Esophagus (tissue), 2 donors: ENCODE measurements around the gene SLC24A5. TPM values are rescaled to one million over a fixed set of nuclear protein-coding genes. Genes with fewer than 3 reads are reported as not detected.

Experiments used
- H3K27ac ChIP-seq, 2 donors: one replicate each; pipeline ENCODE4 v1.5.1; 2013; ENCODE audit warnings: low read depth in 2 of 2, mild to moderate bottlenecking in 2 of 2, inconsistent platforms in 1 of 2, low read length in 1 of 2, moderate library complexity in 1 of 2
- H3K27me3 ChIP-seq, 2 donors: one replicate each; pipeline ENCODE4 v1.6.1; 2013; ENCODE audit warnings: low read length in 2 of 2, control low read depth in 1 of 2, mild to moderate bottlenecking in 1 of 2; ENCODE audit not compliant: insufficient read depth in 2 of 2, control insufficient read depth in 1 of 2
- H3K36me3 ChIP-seq, 2 donors: one replicate each; pipeline ENCODE4 v1.6.1; 2013; ENCODE audit warnings: low read length in 1 of 2; ENCODE audit not compliant: control insufficient read depth in 2 of 2, insufficient read depth in 2 of 2
- H3K4me1 ChIP-seq, 2 donors: one replicate each; pipeline ENCODE4 v1.6.1; 2013; ENCODE audit warnings: low read length in 1 of 2; ENCODE audit not compliant: control insufficient read depth in 2 of 2, insufficient read depth in 2 of 2
- H3K4me3 ChIP-seq, 2 donors: one replicate each; pipeline ENCODE4 v1.5.1; 2013; ENCODE audit warnings: low read length in 2 of 2, mild to moderate bottlenecking in 2 of 2, low read depth in 1 of 2, moderate library complexity in 1 of 2
- H3K9me3 ChIP-seq, 2 donors: one replicate each; pipeline ENCODE4 v1.6.1; 2013; ENCODE audit warnings: mild to moderate bottlenecking in 2 of 2, low read depth in 1 of 2, low read length in 1 of 2, moderate library complexity in 1 of 2; ENCODE audit not compliant: control insufficient read depth in 2 of 2, insufficient read depth in 1 of 2
- WGBS, 2 donors: extraction: QIAGEN DNeasy Blood & Tissue Kit; methylation state at CpG; one replicate each; pipeline ENCODE4 v1.1.7; 2013; 5-methylcytosine and 5-hydroxymethylcytosine counted together
- polyA plus RNA-seq, 2 donors: library from polyadenylated mRNA; stranded (reverse); fragments of 200-250 nt; gene quantifications; one replicate each; pipeline ENCODE4 v1.2.3, GENCODE V29; 2013
- donor health status: healthy with polysubstance abuse.
- donor health status: Bipolar disorder and iron deficiency.

SLC24A5 gene
- polyA plus RNA-seq, 2 donors, result not detected

DNA sequence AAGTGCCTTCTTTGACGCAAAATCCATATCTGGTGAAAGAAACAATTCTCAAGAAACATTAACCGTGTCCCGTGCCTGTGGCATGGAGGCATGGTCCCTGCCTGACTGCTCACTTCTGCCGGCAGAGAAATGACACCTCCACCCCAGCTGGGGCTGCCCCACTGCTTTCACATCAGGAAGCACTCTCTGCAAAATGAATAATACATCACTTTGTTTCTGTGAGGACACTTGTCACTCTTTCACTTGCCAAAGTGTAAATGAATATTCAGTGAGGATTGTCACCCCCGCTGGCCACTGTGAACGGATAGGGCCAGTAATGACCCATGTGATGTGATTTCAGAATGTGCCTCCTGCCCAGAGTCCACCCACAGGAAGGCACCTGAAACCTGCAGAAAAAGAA lies 31.1 kb upstream of the SLC24A5 start:
- no peaks in the 10 kb centered on the region for H3K4me1 ChIP-seq
- H3K9me3 ChIP-seq, result peaks cover 0 to 2% of the 10 kb centered on the region in 2 donors
- WGBS, 2 donors, result 53 to 64% methylated on average over 6 of the region's 6 CpGs
- H3K27me3 ChIP-seq, result no peaks in the 10 kb centered on the region
- H3K4me3 ChIP-seq, result no peak overlapping the region
- H3K36me3 ChIP-seq, result no peaks in the 10 kb centered on the region
- H3K27ac ChIP-seq, result no peak overlapping the region

- WGBS, 2 donors, result 48 to 69% methylated on average over 2 of the region's 2 CpGs
Measured at GRCh38 chr15:48090115-48090514, 30.7 kb upstream of the SLC24A5 start.

DNA sequence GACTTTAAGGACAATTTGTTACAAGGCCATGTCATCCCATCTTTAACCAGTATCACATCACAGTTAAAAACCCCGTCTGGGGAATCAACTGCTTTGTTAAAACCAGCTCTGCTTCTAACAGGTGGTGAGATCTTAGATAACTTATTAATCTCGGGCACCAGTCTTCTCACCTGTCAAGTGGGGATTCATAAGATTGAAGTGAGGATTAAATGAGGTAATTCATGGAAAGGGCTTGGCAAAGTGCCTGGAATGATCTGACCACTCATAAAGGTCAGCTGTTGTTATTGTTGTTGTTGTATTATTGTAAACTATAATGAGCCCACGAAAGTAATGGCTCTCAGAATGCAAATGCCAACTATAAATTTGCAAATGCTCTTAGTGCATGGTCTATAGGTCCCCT lies 30.1 kb upstream of the SLC24A5 start:
- Histone ChIP-seq H3K36me3 (no peaks in the 10 kb centered on the region), H3K27me3 (no peaks in the 10 kb centered on the region), H3K4me3 (no peak overlapping the region), H3K9me3 (peaks cover 0 to 2% of the 10 kb centered on the region in 2 donors), H3K4me1 (no peaks in the 10 kb centered on the region), H3K27ac (no peak overlapping the region)
- WGBS, 2 donors, result 35 to 46% methylated on average over 3 of the region's 3 CpGs

More at GRCh38 chr15:48090115-48090514, 30.7 kb upstream of the SLC24A5 start:
- H3K4me3 ChIP-seq, result no peak overlapping the region
- no peaks in the 10 kb centered on the region for H3K36me3 ChIP-seq
- no peaks in the 10 kb centered on the region for H3K4me1 ChIP-seq
- no peaks in the 10 kb centered on the region for H3K27me3 ChIP-seq
- H3K9me3 ChIP-seq, result peaks cover 0 to 2% of the 10 kb centered on the region in 2 donors
- no peak overlapping the region for H3K27ac ChIP-seq

DNA sequence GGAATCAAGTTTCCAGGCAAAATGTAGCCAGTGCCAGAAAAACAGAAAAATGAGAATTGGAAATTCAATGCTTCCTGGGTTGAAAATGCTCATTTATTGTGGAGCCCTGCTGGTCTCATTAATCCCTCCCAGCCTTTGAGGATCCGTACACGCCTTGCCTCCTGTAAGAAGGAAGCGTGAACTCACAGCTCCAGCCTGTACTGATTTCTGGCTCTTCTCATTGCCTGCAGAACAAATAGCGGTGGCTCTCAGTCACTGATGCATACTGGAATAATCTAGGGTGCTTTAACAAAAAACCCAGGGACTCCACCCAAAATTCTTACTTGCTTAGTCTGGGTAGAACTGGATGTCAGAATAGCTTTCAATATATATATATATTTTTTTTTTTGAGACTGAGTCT lies 29.3 kb upstream of the SLC24A5 start:
- Histone ChIP-seq H3K36me3 (no peaks in the 10 kb centered on the region), H3K27me3 (no peaks in the 10 kb centered on the region), H3K4me3 (no peak overlapping the region), H3K4me1 (no peaks in the 10 kb centered on the region), H3K27ac (no peak overlapping the region), H3K9me3 (peaks cover 0 to 2% of the 10 kb centered on the region in 2 donors)
- WGBS, 2 donors, result 48 to 56% methylated on average over 4 of the region's 4 CpGs

DNA sequence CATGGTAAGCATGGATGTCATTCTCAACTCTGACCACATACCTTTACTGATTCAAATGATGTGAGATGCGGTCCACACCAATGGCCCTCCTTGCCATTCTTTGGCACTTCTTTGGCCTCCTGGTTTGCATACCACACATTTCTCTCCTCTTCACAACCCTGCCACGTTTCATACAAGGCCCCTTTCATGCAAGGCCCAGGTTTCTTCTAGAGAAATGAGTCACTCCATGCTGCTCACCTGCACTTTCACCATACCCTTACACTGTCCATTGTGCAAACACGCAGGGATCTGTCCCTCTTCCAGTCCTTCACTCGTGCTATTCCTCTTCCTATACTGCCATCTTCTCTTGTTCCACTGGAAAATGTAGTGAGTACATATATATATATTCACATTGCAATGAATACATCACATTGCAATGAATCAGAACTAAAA lies 24.4 kb upstream of the SLC24A5 start:
- H3K27me3 ChIP-seq, result no peaks in the 10 kb centered on the region
- peaks cover 0 to 2% of the 10 kb centered on the region in 2 donors for H3K9me3 ChIP-seq
- no peaks in the 10 kb centered on the region for H3K4me1 ChIP-seq
- WGBS, 2 donors, result 59 to 60% methylated on average over 4 of the region's 4 CpGs
- no peak overlapping the region for H3K4me3 ChIP-seq
- H3K27ac ChIP-seq, result no peak overlapping the region
- H3K36me3 ChIP-seq, result no peaks in the 10 kb centered on the region

GRCh38 chr15:48096813-48097212 lies 24.0 kb upstream of the SLC24A5 start:
- WGBS, 2 donors, result 42 to 56% methylated on average over 2 of the region's 2 CpGs
- Histone ChIP-seq H3K4me3 (no peak overlapping the region), H3K27ac (no peak overlapping the region), H3K4me1 (no peaks in the 10 kb centered on the region), H3K36me3 (no peaks in the 10 kb centered on the region), H3K9me3 (peaks cover 0 to 2% of the 10 kb centered on the region in 2 donors), H3K27me3 (no peaks in the 10 kb centered on the region)

DNA sequence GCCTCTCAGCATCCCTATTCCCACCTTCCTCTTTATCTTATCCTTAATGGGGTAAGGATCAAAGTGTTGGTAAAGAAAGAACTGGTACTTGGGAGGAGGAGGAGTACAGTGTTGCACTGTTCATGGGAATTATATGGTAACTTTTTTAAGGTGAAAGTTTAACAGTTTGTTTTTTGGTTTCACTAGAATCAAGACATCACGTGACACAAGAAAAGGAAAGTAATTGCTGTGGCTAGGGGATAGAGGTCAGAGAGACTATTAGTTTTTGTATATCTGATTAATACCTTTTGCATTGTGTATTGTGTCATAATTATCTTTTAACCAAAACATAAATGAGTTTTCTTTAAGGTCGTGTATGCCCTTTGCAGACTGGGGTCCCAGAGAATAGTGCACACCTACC lies 23.5 kb upstream of the SLC24A5 start:
- Histone ChIP-seq H3K27ac (no peak overlapping the region), H3K9me3 (peaks cover 0 to 2% of the 10 kb centered on the region in 2 donors), H3K4me3 (no peak overlapping the region), H3K27me3 (no peaks in the 10 kb centered on the region), H3K36me3 (no peaks in the 10 kb centered on the region), H3K4me1 (no peaks in the 10 kb centered on the region)
- 75 to 81% methylated on average over 2 of the region's 2 CpGs for WGBS, 2 donors

- H3K27ac ChIP-seq, result no peak overlapping the region
- no peak overlapping the region for H3K4me3 ChIP-seq
- no peaks in the 10 kb centered on the region for H3K9me3 ChIP-seq
- WGBS, 2 donors, result 75 to 79% methylated on average over 6 of the region's 6 CpGs
- H3K4me1 ChIP-seq, result no peaks in the 10 kb centered on the region
- no peaks in the 10 kb centered on the region for H3K27me3 ChIP-seq
- no peaks in the 10 kb centered on the region for H3K36me3 ChIP-seq
Measured at GRCh38 chr15:48101376-48101961, 19.3 kb upstream of the SLC24A5 start.

DNA sequence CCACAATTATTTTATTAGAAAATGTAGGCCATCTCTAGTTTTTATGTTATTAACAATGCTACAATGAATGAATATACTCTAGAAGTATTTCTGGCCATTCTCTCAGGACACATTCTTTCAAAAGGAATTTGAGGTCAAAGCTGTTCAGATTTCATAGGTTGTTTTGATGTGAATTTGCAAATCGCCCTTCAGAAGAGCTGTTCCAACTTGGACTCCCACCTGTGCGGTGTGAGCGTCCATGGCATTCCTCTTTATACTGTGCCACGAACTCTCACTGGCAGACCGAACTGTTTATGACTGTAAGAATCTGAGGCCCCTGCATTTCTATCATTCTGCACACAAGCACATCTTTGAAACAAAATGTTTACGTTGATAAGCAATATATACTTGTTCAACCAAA lies 18.6 kb upstream of the SLC24A5 start:
- no peaks in the 10 kb centered on the region for H3K27me3 ChIP-seq
- no peaks in the 10 kb centered on the region for H3K9me3 ChIP-seq
- H3K36me3 ChIP-seq, result no peaks in the 10 kb centered on the region
- WGBS, 2 donors, result 76 to 84% methylated on average over 6 of the region's 6 CpGs
- H3K27ac ChIP-seq, result no peak overlapping the region
- no peaks in the 10 kb centered on the region for H3K4me1 ChIP-seq
- no peak overlapping the region for H3K4me3 ChIP-seq

DNA sequence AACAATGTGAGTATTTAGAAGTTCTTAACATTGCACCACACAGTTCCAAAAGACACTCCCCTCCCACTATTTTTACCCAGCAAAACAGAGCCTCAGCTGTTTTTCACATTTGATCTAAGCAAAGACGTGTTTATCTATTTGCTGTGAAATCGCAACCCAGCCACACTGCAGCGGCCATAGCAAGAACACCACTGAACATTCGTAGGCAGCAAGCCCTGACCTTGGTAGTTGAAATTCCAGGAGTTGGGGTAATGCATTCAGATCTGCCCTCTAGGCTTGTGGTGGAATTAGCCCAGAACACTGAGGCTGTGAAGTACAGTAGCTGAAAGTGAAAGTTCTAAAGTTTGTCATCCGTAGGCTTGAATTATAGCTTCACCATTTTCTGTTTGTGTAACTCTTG lies 17.1 kb upstream of the SLC24A5 start:
- Histone ChIP-seq H3K27ac (no peak overlapping the region), H3K27me3 (no peaks in the 10 kb centered on the region), H3K4me3 (no peak overlapping the region), H3K9me3 (no peaks in the 10 kb centered on the region), H3K36me3 (no peaks in the 10 kb centered on the region), H3K4me1 (no peaks in the 10 kb centered on the region)
- 64 to 79% methylated on average over 5 of the region's 5 CpGs for WGBS, 2 donors
